Activated CD4-positive, alpha-beta memory T cell treated with anti-CD3 and anti-CD28 coated beads, Interleukin-2, amount 10 ng/mL, durations not matched to agents 7 days and 5 days (primary cell): Measurements from ENCODE around the gene C9orf40. TPM values are rescaled to one million over a fixed set of nuclear protein-coding genes. Genes with fewer than 3 reads are reported as not detected.

ENCODE experiments used
- CTCF ChIA-PET: fragments of 350-600 bp; sonication (Branson Sonifier 250); formaldehyde crosslinking; loops from one replicate; lab custom pipeline; 2021; ENCODE audit warnings: antibody characterized with exemption, inconsistent platforms; lab: Charles Lee
- POLR2A ChIA-PET: fragments of 350-600 bp; sonication (Branson Sonifier 250); formaldehyde crosslinking; loops from one replicate; lab custom pipeline; 2021; ENCODE audit warnings: antibody characterized with exemption; lab: Charles Lee
- DNase-seq: peaks from one replicate; pipeline ENCODE4 v3.0.0-alpha.2; 2020
- H3K27ac Mint-ChIP-seq: one replicate; pipeline ENCODE4 v1.8.0; 2021; ENCODE audit warnings: mild to moderate bottlenecking, mixed read lengths
- H3K27me3 Mint-ChIP-seq: one replicate; pipeline ENCODE4 v1.8.0; 2021; ENCODE audit warnings: mixed read lengths
- H3K36me3 Mint-ChIP-seq: one replicate; pipeline ENCODE4 v1.8.0; 2021; ENCODE audit warnings: low read depth, mixed read lengths
- H3K4me1 Mint-ChIP-seq: one replicate; pipeline ENCODE4 v1.8.0; 2021; ENCODE audit warnings: mixed read lengths
- H3K4me3 Mint-ChIP-seq: one replicate; pipeline ENCODE4 v1.8.0; 2021; ENCODE audit warnings: mild to moderate bottlenecking, mixed read lengths
- H3K9me3 Mint-ChIP-seq: one replicate; pipeline ENCODE4 v1.8.0; 2021; ENCODE audit warnings: mixed read lengths
- total RNA-seq, 2 experiments: library from RNA; stranded (reverse); gene quantifications; one replicate each; pipeline ENCODE4 v1.2.3, GENCODE V29; 2021

Gene C9orf40
- total RNA-seq, 2 experiments from 2014 or later: 22.2 to 23.4 TPM

GRCh38 chr9:74920944-74921626 lies 31.6 kb downstream of the C9orf40 start:
- ChIA-PET POLR2A (no interaction called here), CTCF (no interaction called here)
- Mint-ChIP-seq H3K4me1 (no peaks in the 10 kb centered on the region), H3K4me3 (no peak overlapping the region), H3K27ac (no peak overlapping the region), H3K27me3 (peaks cover 6% of the 10 kb centered on the region), H3K9me3 (no peaks in the 10 kb centered on the region), H3K36me3 (no peaks in the 10 kb centered on the region)
- DNase-seq: no peak

DNA sequence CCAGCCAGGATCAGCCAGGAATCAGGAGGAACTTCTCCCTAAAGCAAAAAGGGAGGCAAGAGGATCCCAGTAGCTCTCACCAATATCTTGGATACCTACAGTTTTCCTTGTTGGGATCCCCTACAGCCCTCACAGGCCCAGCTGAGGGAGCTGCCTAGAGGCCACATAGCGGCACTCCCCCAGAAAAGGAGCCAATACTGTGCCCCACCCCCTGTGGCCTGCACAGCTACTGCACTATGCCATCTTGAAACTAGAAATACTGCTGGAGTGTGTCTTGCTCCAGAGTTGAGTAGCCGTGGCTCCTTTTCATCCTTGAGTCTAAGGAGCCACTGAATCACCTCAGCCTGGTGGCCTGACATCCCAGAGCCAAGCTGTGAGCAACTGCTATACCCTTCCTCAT lies 42.7 kb downstream of the C9orf40 start:
- Mint-ChIP-seq H3K4me3 (no peak overlapping the region), H3K4me1 (no peaks in the 10 kb centered on the region), H3K27ac (no peak overlapping the region), H3K27me3 (peaks cover 16% of the 10 kb centered on the region), H3K36me3 (no peaks in the 10 kb centered on the region), H3K9me3 (peaks cover 5% of the 10 kb centered on the region)
- DNase-seq: no peak
- ChIA-PET CTCF (no interaction called here), POLR2A (no interaction called here)

DNA sequence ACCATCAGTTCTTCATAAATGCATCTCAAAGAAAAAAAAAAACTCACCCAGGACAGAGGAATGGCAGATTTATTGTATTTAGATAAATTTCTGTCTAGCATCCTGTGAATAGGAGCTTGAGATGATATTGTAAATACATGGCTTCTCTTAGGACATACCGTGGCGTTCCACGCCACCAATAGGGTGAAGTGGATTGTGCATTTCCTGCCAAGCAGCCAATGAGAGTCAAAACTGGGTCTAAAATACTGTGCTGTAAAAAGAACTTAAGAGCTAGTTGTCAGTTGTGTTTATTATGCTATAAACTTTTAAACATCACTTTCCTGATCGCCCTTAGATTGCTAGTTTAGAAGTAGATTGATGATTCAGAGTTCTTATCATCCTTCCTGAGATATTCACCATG lies 44.0 kb downstream of the C9orf40 start:
- Mint-ChIP-seq H3K4me1 (no peaks in the 10 kb centered on the region), H3K36me3 (no peaks in the 10 kb centered on the region), H3K9me3 (peaks cover 5% of the 10 kb centered on the region), H3K27ac (no peak overlapping the region), H3K27me3 (peaks cover 16% of the 10 kb centered on the region), H3K4me3 (no peak overlapping the region)
- POLR2A ChIA-PET: no interaction called here
- DNase-seq: no peak
- CTCF ChIA-PET: no interaction called here

DNA sequence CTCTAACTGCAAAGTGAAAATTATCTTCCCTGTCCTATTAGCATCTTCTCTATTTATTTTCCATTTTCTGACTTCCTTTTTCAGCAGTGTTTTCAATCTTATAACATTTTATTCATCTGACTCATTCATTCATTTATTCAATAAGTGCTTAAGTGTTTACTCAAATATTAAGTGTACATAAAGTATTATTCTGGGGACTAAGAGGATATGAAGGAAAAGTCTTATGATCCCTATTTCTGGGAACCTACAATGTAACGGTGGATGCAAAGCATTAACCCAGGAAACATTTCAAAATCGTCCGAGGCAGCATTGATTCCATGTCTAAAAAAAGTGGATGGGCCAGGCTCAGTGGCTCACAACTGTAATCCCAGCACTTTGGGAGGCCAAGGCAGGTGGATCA lies 45.6 kb downstream of the C9orf40 start:
- no peak for DNase-seq
- no peak overlapping the region for H3K27ac Mint-ChIP-seq
- H3K36me3 Mint-ChIP-seq: no peaks in the 10 kb centered on the region
- CTCF ChIA-PET: no interaction called here
- H3K4me3 Mint-ChIP-seq: no peak overlapping the region
- no peaks in the 10 kb centered on the region for H3K4me1 Mint-ChIP-seq
- POLR2A ChIA-PET: no interaction called here
- H3K27me3 Mint-ChIP-seq: peaks cover 16% of the 10 kb centered on the region
- peaks cover 5% of the 10 kb centered on the region for H3K9me3 Mint-ChIP-seq

GRCh38 chr9:74901001-74901400 lies 51.7 kb downstream of the C9orf40 start:
- Mint-ChIP-seq H3K4me1 (no peaks in the 10 kb centered on the region), H3K36me3 (no peaks in the 10 kb centered on the region), H3K4me3 (no peak overlapping the region), H3K27me3 (peaks cover 3% of the 10 kb centered on the region), H3K9me3 (no peaks in the 10 kb centered on the region), H3K27ac (no peak overlapping the region)
- CTCF ChIA-PET: no interaction called here
- DNase-seq: no peak
- POLR2A ChIA-PET: no interaction called here

Other genes with a start within 250 kb of the C9orf40 start
- gene TRPM6, start 65.0 kb downstream of the C9orf40 start, total RNA-seq: not detected
- gene CARNMT1, start 75.4 kb upstream of the C9orf40 start, total RNA-seq: 10 to 100 TPM; 31.1 to 33.2 TPM
- 10 to 100 TPM; 74.2 to 76.7 TPM for gene NMRK1, start 135.2 kb upstream of the C9orf40 start, total RNA-seq
- gene OSTF1, start 135.6 kb upstream of the C9orf40 start, total RNA-seq: 100 to 1,000 TPM; 253 to 255 TPM